SK-N-MC (cell line): ENCODE data around the gene RTN4RL1.

Experiments used
- EZH2 ChIP-seq: fragments of 200-600 bp; sonication (generic); IDR thresholded peaks from one replicate; pipeline ENCODE4 v1.6.1; 2017; ENCODE audit warnings: antibody characterized with exemption
- FOXP2 ChIP-seq: optimal IDR thresholded peaks from 2 replicates; pipeline ENCODE3; 2011; ENCODE audit warnings: mild to moderate bottlenecking, moderate library complexity; ENCODE audit not compliant: insufficient read depth; ENCODE audit errors: extremely low read length, control extremely low read depth

DNA sequence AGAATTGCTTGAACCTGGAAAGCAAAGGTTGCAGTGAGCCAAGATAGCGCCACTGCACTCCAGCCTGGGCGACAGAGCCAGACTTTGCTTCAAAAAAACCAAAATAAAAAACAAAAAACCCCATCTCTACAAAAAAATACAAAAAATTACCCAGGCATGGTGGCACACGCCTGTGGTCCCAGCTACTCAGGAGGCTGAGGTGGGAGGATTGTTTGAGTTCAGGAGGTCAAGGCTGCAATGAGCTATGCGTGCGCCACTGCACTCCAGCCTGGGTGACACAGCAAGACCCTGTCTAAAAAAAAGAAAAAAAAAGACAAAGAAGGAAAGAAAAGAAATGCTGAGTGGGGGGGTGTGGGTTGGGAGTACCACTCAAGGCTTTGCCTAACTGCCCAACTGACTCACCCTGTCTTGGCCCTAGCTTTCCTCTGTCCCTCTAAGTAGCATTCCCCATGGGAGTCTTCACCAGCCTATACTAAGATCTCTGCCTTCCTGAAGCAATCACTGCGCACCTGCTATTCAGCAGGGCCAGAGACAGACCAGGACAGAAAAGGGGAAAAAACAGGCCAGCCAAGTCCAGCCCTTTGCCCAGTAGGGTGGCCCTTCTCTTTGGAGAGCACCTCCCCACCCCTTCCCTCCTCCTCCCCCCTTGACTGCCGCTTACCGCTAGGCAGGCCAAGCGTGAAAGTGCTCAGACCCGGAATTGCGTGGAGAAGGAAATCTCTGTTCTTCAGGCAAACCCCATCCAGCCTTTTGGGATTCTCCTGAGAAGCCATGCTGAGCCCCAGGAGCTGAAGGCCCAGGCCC lies 45.8 kb downstream of the RTN4RL1 start:
- TF ChIP-seq EZH2 (no peak), FOXP2 (no peak)
